Measurements from ENCODE around the gene COL4A2.

Gene COL4A2

GRCh38 chr13:110462091-110462490, 155.0 kb downstream of the COL4A2 start:
- Histone ChIP-seq H3K4me1 (ENCODE audit: control insufficient read depth, insufficient read depth, low read length) (no peaks in the 10 kb centered on the region), H3K4me3 (ENCODE audit: low read depth, low read length) (no peak overlapping the region), H3K27me3 (ENCODE audit: control insufficient read depth, insufficient read depth, low read length) (no peaks in the 10 kb centered on the region), H3K36me3 (ENCODE audit: control insufficient read depth, insufficient read depth, low read length) (no peaks in the 10 kb centered on the region), H3K9me3 (ENCODE audit: control insufficient read depth, insufficient read depth, low read length) (no peaks in the 10 kb centered on the region), H3K9ac (ENCODE audit: low read depth, low read length) (no peak overlapping the region)

GRCh38 chr13:110463156-110463555, 156.1 kb downstream of the COL4A2 start:
- peaks cover 4% of the 10 kb centered on the region for H3K36me3 ChIP-seq (ENCODE audit: control insufficient read depth, insufficient read depth, low read length)
- no peaks in the 10 kb centered on the region for H3K27me3 ChIP-seq (ENCODE audit: control insufficient read depth, insufficient read depth, low read length)
- no peaks in the 10 kb centered on the region for H3K9me3 ChIP-seq (ENCODE audit: control insufficient read depth, insufficient read depth, low read length)
- H3K4me1 ChIP-seq (ENCODE audit: control insufficient read depth, insufficient read depth, low read length) = no peaks in the 10 kb centered on the region
- no peak overlapping the region for H3K4me3 ChIP-seq (ENCODE audit: low read depth, low read length)
- H3K9ac ChIP-seq (ENCODE audit: low read depth, low read length) = no peak overlapping the region

GRCh38 chr13:110463871-110464510, 156.9 kb downstream of the COL4A2 start:
- H3K36me3 ChIP-seq (ENCODE audit: control insufficient read depth, insufficient read depth, low read length) = peaks cover 6% of the 10 kb centered on the region
- no peak overlapping the region for H3K9ac ChIP-seq (ENCODE audit: low read depth, low read length)
- no peaks in the 10 kb centered on the region for H3K9me3 ChIP-seq (ENCODE audit: control insufficient read depth, insufficient read depth, low read length)
- no peak overlapping the region for H3K4me3 ChIP-seq (ENCODE audit: low read depth, low read length)
- no peaks in the 10 kb centered on the region for H3K4me1 ChIP-seq (ENCODE audit: control insufficient read depth, insufficient read depth, low read length)
- H3K27me3 ChIP-seq (ENCODE audit: control insufficient read depth, insufficient read depth, low read length) = no peaks in the 10 kb centered on the region

DNA sequence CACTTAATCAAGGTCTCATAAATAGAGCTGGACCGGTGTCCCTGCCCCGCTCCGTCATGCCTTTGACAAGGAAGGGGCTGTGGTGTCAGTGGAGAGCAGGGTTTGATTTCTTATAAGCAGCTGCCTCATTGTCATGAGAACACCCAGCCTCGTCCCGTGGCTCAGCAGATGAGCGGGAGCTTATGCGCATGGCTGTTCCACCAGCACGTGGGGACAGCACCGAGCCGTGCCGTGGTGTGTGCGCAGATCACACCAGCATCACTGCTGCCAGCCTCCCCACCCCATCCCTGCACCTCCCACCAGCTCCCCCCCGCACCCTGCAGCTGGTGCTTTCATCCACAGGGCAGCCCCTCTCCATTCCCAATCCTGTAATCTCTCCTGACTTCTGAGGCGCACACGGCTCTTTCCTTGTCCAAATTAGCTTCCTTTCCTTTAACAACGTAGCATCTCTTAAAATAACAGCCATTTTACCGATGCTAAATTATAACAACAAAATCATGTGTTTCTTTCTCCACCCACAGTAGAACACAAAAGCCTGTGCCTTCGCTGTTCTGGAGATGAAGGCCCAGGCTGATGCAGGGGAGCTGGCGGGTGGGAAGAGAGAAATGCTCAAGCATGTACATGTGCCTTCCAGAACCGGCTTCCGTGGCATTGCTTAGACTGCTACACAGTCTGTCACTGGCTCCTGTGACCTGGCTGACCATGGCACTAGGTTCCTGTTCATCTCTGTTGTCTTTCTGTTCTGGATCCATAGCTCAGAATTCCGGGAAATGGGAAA, 157.7 kb downstream of the COL4A2 start:
- Histone ChIP-seq H3K36me3 (ENCODE audit: control insufficient read depth, insufficient read depth, low read length) (peaks cover 6% of the 10 kb centered on the region), H3K9ac (ENCODE audit: low read depth, low read length) (no peak overlapping the region), H3K4me1 (ENCODE audit: control insufficient read depth, insufficient read depth, low read length) (no peaks in the 10 kb centered on the region), H3K9me3 (ENCODE audit: control insufficient read depth, insufficient read depth, low read length) (no peaks in the 10 kb centered on the region), H3K4me3 (ENCODE audit: low read depth, low read length) (no peak overlapping the region), H3K27me3 (ENCODE audit: control insufficient read depth, insufficient read depth, low read length) (no peaks in the 10 kb centered on the region)

GRCh38 chr13:110465696-110466095, 158.6 kb downstream of the COL4A2 start:
- peaks cover 6% of the 10 kb centered on the region for H3K36me3 ChIP-seq (ENCODE audit: control insufficient read depth, insufficient read depth, low read length)
- H3K4me1 ChIP-seq (ENCODE audit: control insufficient read depth, insufficient read depth, low read length) = no peaks in the 10 kb centered on the region
- H3K9me3 ChIP-seq (ENCODE audit: control insufficient read depth, insufficient read depth, low read length) = no peaks in the 10 kb centered on the region
- no peaks in the 10 kb centered on the region for H3K27me3 ChIP-seq (ENCODE audit: control insufficient read depth, insufficient read depth, low read length)
- H3K9ac ChIP-seq (ENCODE audit: low read depth, low read length) = no peak overlapping the region
- H3K4me3 ChIP-seq (ENCODE audit: low read depth, low read length) = no peak overlapping the region

GRCh38 chr13:110466266-110466915, 159.3 kb downstream of the COL4A2 start:
- Histone ChIP-seq H3K4me1 (ENCODE audit: control insufficient read depth, insufficient read depth, low read length) (no peaks in the 10 kb centered on the region), H3K9me3 (ENCODE audit: control insufficient read depth, insufficient read depth, low read length) (no peaks in the 10 kb centered on the region), H3K9ac (ENCODE audit: low read depth, low read length) (no peak overlapping the region), H3K27me3 (ENCODE audit: control insufficient read depth, insufficient read depth, low read length) (no peaks in the 10 kb centered on the region), H3K4me3 (ENCODE audit: low read depth, low read length) (no peak overlapping the region), H3K36me3 (ENCODE audit: control insufficient read depth, insufficient read depth, low read length) (peaks cover 6% of the 10 kb centered on the region)

DNA sequence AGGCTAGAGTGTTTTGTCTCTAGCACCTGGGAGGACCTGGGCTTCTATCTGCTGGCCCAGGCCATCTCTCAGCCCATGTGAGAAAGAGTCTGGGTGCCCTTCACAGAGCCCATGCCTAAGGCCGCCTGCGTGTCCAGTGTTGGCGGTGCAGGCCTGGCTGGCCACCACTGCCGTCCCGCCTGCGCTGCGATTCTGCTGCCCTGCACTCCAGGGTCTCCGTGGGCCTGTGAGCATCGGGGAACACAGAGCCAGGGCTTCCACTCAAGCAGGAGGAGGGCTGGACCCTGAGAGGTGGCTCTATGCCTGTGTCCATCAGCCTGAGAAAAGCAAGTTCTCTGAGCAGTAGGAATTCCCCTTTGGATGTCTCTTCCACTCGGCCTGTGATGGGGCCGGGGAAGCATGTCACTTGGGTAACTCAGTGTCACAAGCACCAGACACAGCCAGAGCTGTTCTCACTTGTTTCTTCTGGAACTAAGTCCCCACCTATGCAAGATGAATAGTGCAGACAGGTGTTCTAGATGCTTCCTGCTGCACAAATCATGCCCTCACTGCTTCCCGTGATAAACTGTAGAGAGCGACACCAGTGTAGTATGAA, 160.5 kb downstream of the COL4A2 start:
- Histone ChIP-seq H3K4me3 (ENCODE audit: low read depth, low read length) (no peak overlapping the region), H3K27me3 (ENCODE audit: control insufficient read depth, insufficient read depth, low read length) (no peaks in the 10 kb centered on the region), H3K4me1 (ENCODE audit: control insufficient read depth, insufficient read depth, low read length) (no peaks in the 10 kb centered on the region), H3K36me3 (ENCODE audit: control insufficient read depth, insufficient read depth, low read length) (peaks cover 6% of the 10 kb centered on the region), H3K9me3 (ENCODE audit: control insufficient read depth, insufficient read depth, low read length) (no peaks in the 10 kb centered on the region), H3K9ac (ENCODE audit: low read depth, low read length) (no peak overlapping the region)

DNA sequence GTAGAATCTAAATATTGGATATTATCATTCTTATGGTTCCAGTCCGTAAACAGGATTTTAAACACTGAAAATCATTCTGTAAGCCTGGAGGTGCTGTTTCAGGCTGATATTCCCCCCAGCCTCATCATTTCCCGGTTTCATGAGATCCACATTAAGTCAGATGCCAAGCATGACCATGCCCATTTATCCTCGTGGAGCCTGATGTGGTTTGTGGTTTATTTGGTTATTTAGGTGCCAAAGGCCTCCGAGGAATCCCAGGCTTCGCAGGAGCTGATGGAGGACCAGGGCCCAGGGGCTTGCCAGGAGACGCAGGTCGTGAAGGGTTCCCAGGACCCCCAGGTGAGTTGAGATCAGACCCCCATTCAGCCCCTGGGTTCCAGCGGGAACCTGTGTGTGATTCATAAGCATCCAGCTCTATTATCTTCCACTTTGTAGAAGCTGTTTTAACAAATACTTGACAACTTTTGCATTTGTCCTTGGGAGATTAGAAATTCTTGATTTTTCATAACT, 162.0 kb downstream of the COL4A2 start:
- no peaks in the 10 kb centered on the region for H3K4me1 ChIP-seq (ENCODE audit: control insufficient read depth, insufficient read depth, low read length)
- H3K27me3 ChIP-seq (ENCODE audit: control insufficient read depth, insufficient read depth, low read length) = no peaks in the 10 kb centered on the region
- H3K9me3 ChIP-seq (ENCODE audit: control insufficient read depth, insufficient read depth, low read length) = no peaks in the 10 kb centered on the region
- H3K4me3 ChIP-seq (ENCODE audit: low read depth, low read length) = no peak overlapping the region
- no peak overlapping the region for H3K9ac ChIP-seq (ENCODE audit: low read depth, low read length)
- peaks cover 6% of the 10 kb centered on the region for H3K36me3 ChIP-seq (ENCODE audit: control insufficient read depth, insufficient read depth, low read length)

DNA sequence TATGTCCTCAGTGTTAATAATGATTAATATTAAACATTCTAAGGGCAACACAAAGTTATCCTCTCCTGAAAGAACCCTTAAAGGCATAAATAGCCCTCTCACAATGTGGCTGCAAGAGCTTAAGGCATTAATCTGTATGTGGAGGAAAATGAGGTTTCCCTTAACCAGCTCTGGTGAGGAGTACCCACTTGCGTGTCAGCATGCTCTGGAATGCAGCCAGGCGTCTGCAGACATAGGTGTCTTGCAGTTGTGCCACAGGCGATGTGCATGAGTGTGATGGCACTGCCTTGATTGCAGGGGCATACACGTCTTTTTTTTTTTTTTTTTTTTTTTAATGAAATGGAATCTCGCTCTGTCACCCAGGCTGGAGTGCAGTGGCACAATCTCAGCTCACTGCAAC, 162.5 kb downstream of the COL4A2 start:
- Histone ChIP-seq H3K9me3 (ENCODE audit: control insufficient read depth, insufficient read depth, low read length) (no peaks in the 10 kb centered on the region), H3K9ac (ENCODE audit: low read depth, low read length) (no peak overlapping the region), H3K27me3 (ENCODE audit: control insufficient read depth, insufficient read depth, low read length) (no peaks in the 10 kb centered on the region), H3K4me1 (ENCODE audit: control insufficient read depth, insufficient read depth, low read length) (no peaks in the 10 kb centered on the region), H3K4me3 (ENCODE audit: low read depth, low read length) (no peak overlapping the region), H3K36me3 (ENCODE audit: control insufficient read depth, insufficient read depth, low read length) (peaks cover 9% of the 10 kb centered on the region)

DNA sequence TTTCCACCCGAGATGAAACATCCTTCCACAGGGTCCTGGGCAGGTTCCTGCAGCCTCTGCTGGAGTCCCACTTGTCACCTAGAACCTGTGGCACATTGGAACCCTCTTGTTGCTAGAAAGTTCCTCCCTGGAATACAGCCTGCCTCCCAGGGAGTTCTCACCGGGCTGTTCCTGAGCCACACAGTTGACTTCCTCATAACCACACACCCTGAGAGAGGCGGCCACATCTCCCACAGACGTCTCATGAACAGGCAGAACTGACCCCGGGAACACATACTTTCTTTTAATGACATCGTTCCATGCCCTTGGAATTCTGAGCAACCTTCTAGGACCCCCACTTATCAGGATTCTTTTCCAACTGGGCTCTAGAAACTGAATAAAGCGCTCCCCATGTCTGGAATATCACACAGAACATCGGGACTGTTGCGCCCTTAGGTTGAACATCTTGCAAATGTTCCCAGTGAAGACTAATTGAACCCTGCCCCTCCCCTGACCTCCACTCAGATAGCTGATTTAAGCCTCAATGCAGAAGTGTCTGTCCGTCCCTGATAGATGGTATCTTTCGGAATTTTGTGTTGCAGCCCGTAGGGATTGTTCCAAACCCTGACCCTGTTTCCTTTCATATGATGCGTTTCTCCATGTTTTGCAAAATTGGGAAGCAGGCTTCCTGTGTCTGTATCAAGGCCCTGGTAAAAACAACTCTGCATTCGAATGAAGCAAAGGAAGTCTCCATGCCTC, 163.4 kb downstream of the COL4A2 start:
- no peaks in the 10 kb centered on the region for H3K4me1 ChIP-seq (ENCODE audit: control insufficient read depth, insufficient read depth, low read length)
- peaks cover 14% of the 10 kb centered on the region for H3K36me3 ChIP-seq (ENCODE audit: control insufficient read depth, insufficient read depth, low read length)
- H3K27me3 ChIP-seq (ENCODE audit: control insufficient read depth, insufficient read depth, low read length) = no peaks in the 10 kb centered on the region
- no peak overlapping the region for H3K4me3 ChIP-seq (ENCODE audit: low read depth, low read length)
- H3K9me3 ChIP-seq (ENCODE audit: control insufficient read depth, insufficient read depth, low read length) = no peaks in the 10 kb centered on the region
- no peak overlapping the region for H3K9ac ChIP-seq (ENCODE audit: low read depth, low read length)

DNA sequence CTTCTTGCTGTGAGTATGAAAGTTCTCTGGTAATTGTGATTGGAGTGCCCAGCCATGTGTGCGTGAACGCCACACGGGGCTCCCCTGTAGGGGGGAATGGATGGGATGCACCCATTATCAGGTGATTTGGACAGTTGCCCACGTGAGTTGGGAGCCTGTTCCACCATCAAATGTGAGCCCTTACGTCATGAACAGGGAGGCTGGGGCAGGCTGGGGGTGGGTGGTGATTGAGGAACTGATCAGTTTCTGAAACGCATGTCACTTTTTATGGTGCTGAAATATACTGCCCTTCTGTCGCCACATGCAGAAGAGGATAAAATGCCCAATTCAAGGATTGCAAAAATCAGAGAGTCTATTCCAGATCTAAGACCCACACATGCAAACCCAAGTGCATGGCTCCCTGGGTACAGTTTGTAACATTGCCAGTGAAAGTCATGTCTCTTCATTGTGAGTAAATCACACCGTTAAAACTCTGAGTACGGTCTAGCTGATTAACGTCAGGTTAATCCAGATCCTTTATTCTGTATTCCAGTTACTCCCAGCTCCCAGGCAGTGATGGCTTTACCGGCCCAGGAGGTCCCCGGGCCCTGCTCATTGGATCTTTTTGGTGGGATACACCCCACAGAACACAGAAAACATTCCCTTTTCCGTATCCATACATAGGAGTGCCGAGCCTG, 164.2 kb downstream of the COL4A2 start:
- peaks cover 14% of the 10 kb centered on the region for H3K36me3 ChIP-seq (ENCODE audit: control insufficient read depth, insufficient read depth, low read length)
- no peak overlapping the region for H3K4me3 ChIP-seq (ENCODE audit: low read depth, low read length)
- H3K9ac ChIP-seq (ENCODE audit: low read depth, low read length) = no peak overlapping the region
- H3K9me3 ChIP-seq (ENCODE audit: control insufficient read depth, insufficient read depth, low read length) = no peaks in the 10 kb centered on the region
- no peaks in the 10 kb centered on the region for H3K27me3 ChIP-seq (ENCODE audit: control insufficient read depth, insufficient read depth, low read length)
- H3K4me1 ChIP-seq (ENCODE audit: control insufficient read depth, insufficient read depth, low read length) = no peaks in the 10 kb centered on the region

Measured in iPS-15b (cell line).